ENCODE results near the gene OGA. TPM values are rescaled to one million over a fixed set of nuclear protein-coding genes. Genes with fewer than 3 reads are reported as not detected.
A peak's percentile ranks its signal among the peaks of the same experiment; 100 is the strongest.

Gene OGA
- total and polyA plus RNA-seq, 2 experiments from 2014 or later: 46.1 to 76.8 TPM

DNA sequence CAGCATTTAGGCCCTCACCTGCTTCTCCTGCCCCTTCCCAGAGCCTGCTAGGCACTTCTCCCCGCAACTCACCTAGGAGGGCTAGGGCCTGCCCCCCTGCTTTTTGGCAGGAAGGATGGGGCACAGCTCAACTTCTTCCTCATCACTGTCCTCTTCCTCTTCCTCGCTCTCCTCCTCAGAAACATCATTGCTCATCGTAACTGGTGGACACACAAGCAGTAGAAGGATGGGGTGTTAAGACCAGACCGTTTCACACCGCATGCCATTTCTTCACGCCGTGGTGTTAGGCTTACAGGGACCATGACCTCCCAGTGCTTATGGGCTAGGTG, 36.6 kb downstream of the OGA start:
- H3K9me3 ChIP-seq (ENCODE audit: low read depth): no peaks in the 10 kb centered on the region
- no peaks in the 10 kb centered on the region for H3K36me3 ChIP-seq (replicated peaks; ENCODE audit: insufficient read depth, low read depth)
- H4K20me1 ChIP-seq (ENCODE audit: insufficient read depth, poor library complexity, severe bottlenecking): no peaks in the 10 kb centered on the region
- H3K9me2 ChIP-seq (replicated peaks; ENCODE audit: insufficient read depth): no peaks in the 10 kb centered on the region
- peaks cover 29% of the 10 kb centered on the region for H3K4me1 ChIP-seq (ENCODE audit: insufficient read depth)
- no peak overlapping the region for H3K4me2 ChIP-seq
- peaks cover 30% of the 10 kb centered on the region for H3K27me3 ChIP-seq
- no peak for TF ChIP-seq EZH2phosphoT487 (IDR thresholded peaks at IDR 0.05; ENCODE audit: low read depth, severe bottlenecking, unreplicated experiment)
- no peak for TF ChIP-seq EZH2 (IDR thresholded peaks at IDR 0.05; ENCODE audit: borderline replicate concordance)
- no peak for TF ChIP-seq CTCF (IDR thresholded peaks at IDR 0.05; ENCODE audit: poor library complexity)
- no peaks in the 10 kb centered on the region for H3K79me2 ChIP-seq
- no peak for DNase-seq (ENCODE audit: low spot score)
- whole genome bisulfite sequencing (ENCODE audit: low lambda C conversion rate, missing lambda C conversion rate): 84% methylated on average over 7 of the region's 7 CpGs
- no peak overlapping the region for H3K27ac ChIP-seq
- H3K4me3 ChIP-seq: no peak overlapping the region
- H2AFZ ChIP-seq: no peak overlapping the region

- Histone ChIP-seq H3K4me2 (no peak overlapping the region), H3K4me1 (ENCODE audit: insufficient read depth) (peaks cover 29% of the 10 kb centered on the region), H3K9me3 (ENCODE audit: low read depth) (no peaks in the 10 kb centered on the region), H2AFZ (no peak overlapping the region), H3K79me2 (no peaks in the 10 kb centered on the region), H3K36me3 (replicated peaks; ENCODE audit: insufficient read depth, low read depth) (no peaks in the 10 kb centered on the region), H3K27ac (no peak overlapping the region), H3K27me3 (peaks cover 34% of the 10 kb centered on the region), H3K9me2 (replicated peaks; ENCODE audit: insufficient read depth) (no peaks in the 10 kb centered on the region), H4K20me1 (ENCODE audit: insufficient read depth, poor library complexity, severe bottlenecking) (no peaks in the 10 kb centered on the region), H3K4me3 (no peak overlapping the region)
- DNase-seq (ENCODE audit: low spot score): peak; percentile 84
- WGBS (ENCODE audit: low lambda C conversion rate, missing lambda C conversion rate): 43% methylated on average over 14 of the region's 14 CpGs
- TF ChIP-seq CTCF (IDR thresholded peaks at IDR 0.05; ENCODE audit: poor library complexity) (peak; percentile 82), EZH2 (IDR thresholded peaks at IDR 0.05; ENCODE audit: borderline replicate concordance) (no peak), EZH2phosphoT487 (IDR thresholded peaks at IDR 0.05; ENCODE audit: low read depth, severe bottlenecking, unreplicated experiment) (no peak)
Observed at GRCh38 chr10:101780818-101781654, 37.2 kb downstream of the OGA start.

DNA sequence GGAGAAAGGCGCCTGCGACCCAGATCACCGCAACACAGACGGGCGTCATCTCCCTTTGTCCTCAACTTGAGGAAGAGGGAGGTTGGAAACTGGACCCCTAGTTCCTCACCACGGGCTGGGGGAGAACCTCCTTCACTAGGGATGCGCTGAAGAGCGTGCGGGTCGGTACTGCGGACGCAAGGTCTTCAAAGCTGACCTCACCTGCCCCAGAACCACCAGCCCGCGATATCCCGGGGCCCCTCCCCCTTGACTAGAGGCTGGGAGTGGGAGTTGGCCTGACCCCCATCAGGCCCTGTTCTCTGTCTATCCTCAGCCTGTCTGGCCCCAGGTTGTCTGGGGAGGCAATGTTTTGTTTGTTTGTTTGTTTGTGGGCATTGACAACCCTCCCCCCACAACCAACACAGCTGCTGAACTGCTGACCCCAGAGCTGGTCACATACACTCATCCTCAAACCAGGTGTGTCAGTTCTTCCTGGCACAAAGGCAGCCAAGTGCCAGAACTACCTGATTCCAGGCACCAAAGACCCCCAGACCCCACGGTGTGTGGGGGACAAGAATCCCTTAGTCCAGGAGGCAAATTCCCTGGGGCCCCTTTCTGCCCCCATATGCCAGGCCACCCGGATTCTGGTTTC, 37.9 kb downstream of the OGA start:
- no peak for DNase-seq (ENCODE audit: low spot score)
- H3K4me3 ChIP-seq: no peak overlapping the region
- H3K79me2 ChIP-seq: no peaks in the 10 kb centered on the region
- H3K9me2 ChIP-seq (replicated peaks; ENCODE audit: insufficient read depth): no peaks in the 10 kb centered on the region
- peaks cover 32% of the 10 kb centered on the region for H3K4me1 ChIP-seq (ENCODE audit: insufficient read depth)
- peaks cover 37% of the 10 kb centered on the region for H3K27me3 ChIP-seq
- H2AFZ ChIP-seq: peak overlapping the region; percentile 50
- no peaks in the 10 kb centered on the region for H4K20me1 ChIP-seq (ENCODE audit: insufficient read depth, poor library complexity, severe bottlenecking)
- no peak overlapping the region for H3K27ac ChIP-seq
- H3K36me3 ChIP-seq (replicated peaks; ENCODE audit: insufficient read depth, low read depth): no peaks in the 10 kb centered on the region
- H3K9me3 ChIP-seq (ENCODE audit: low read depth): no peaks in the 10 kb centered on the region
- 25% methylated on average over 17 of the region's 17 CpGs for WGBS (ENCODE audit: low lambda C conversion rate, missing lambda C conversion rate)
- peak overlapping the region; percentile 95 for H3K4me2 ChIP-seq
- TF ChIP-seq EZH2 (IDR thresholded peaks at IDR 0.05; ENCODE audit: borderline replicate concordance): no peak
- no peak for TF ChIP-seq CTCF (IDR thresholded peaks at IDR 0.05; ENCODE audit: poor library complexity)
- TF ChIP-seq EZH2phosphoT487 (IDR thresholded peaks at IDR 0.05; ENCODE audit: low read depth, severe bottlenecking, unreplicated experiment): no peak
